ENCODE data around the gene RCAN2.

The RCAN2 gene

DNA sequence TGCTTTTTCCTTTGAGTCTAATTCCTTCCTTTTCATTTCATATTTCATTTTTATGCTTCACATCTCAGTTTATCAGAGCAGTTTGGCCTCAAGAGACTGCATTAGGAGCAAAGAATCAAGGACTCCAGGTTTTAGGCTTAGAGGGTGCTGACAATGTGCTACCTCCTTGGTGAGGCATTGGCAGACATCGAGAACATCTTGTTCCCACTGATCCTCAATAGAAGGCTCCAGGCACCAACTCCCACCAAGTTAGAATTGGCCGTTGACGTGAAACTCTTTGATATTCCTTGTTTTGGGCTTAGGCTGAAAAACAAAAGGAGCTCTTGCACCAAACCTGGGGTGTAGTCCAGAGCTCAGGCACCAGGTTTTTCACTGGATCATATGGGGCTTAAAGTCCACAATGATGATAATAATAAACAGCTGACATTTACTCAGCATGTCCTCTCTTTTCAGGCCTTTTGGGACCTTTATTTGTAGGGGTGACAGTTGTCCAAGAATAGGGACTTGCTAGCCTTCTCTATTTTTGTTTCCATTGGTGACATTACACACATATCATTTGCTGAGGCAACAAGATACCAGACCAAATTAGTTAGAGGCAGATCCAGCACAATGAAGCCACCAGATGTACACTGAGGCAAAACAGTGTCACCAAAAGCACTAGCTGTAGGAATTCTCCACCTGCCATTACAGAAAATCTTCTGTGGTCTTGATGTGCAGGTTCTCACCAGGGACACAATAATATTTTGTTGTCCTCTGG is 239.5 kb downstream of the RCAN2 start:
- no peak overlapping the region for H3K9ac ChIP-seq (ENCODE audit: low read depth in 1 of 2, low read length in 2 of 2)
- no peaks in the 10 kb centered on the region for H3K27me3 ChIP-seq (ENCODE audit: control insufficient read depth in 2 of 2, insufficient read depth in 2 of 2, low read length in 2 of 2)
- no peak overlapping the region for H3K27ac ChIP-seq (ENCODE audit: low read depth in 2 of 2, low read length in 2 of 2)

DNA sequence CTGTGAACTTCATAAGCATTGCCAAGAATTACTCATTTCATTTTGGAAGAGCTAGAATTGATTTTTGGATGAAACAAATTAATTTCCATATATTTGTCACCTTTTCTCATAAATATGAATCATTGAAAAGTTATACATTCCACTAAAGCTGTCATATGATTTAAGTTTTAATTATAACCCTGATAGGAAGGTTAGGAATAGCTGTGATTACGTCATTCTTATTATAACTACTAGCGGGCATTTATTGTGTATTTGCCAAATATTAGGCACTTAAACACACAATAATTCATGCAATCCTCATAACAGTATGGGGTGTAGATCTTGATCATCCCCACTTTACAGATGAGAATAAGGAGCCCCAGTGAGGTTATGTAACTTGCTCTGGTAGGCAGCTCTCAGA is 243.1 kb downstream of the RCAN2 start:
- Histone ChIP-seq H3K27me3 (ENCODE audit: control insufficient read depth in 2 of 2, insufficient read depth in 2 of 2, low read length in 2 of 2) (no peaks in the 10 kb centered on the region), H3K36me3 (ENCODE audit: control insufficient read depth in 2 of 2, insufficient read depth in 2 of 2, low read length in 2 of 2) (no peaks in the 10 kb centered on the region), H3K4me1 (ENCODE audit: control insufficient read depth in 2 of 2, insufficient read depth in 2 of 2, low read length in 2 of 2) (no peaks in the 10 kb centered on the region), H3K9me3 (ENCODE audit: control insufficient read depth in 2 of 2, low read length in 2 of 2) (no peaks in the 10 kb centered on the region), H3K9ac (ENCODE audit: low read depth in 1 of 2, low read length in 2 of 2) (no peak overlapping the region), H3K4me3 (ENCODE audit: low read length in 2 of 2) (no peak overlapping the region), H3K27ac (ENCODE audit: low read depth in 2 of 2, low read length in 2 of 2) (no peak overlapping the region)

More for the DNA sequence above, 239.5 kb downstream of the RCAN2 start:
- Histone ChIP-seq H3K9me3 (ENCODE audit: control insufficient read depth in 2 of 2, low read length in 2 of 2) (no peaks in the 10 kb centered on the region), H3K36me3 (ENCODE audit: control insufficient read depth in 2 of 2, insufficient read depth in 2 of 2, low read length in 2 of 2) (no peaks in the 10 kb centered on the region), H3K4me3 (ENCODE audit: low read length in 2 of 2) (no peak overlapping the region), H3K4me1 (ENCODE audit: control insufficient read depth in 2 of 2, insufficient read depth in 2 of 2, low read length in 2 of 2) (peaks cover 4 to 8% of the 10 kb centered on the region in 2 donors)

DNA sequence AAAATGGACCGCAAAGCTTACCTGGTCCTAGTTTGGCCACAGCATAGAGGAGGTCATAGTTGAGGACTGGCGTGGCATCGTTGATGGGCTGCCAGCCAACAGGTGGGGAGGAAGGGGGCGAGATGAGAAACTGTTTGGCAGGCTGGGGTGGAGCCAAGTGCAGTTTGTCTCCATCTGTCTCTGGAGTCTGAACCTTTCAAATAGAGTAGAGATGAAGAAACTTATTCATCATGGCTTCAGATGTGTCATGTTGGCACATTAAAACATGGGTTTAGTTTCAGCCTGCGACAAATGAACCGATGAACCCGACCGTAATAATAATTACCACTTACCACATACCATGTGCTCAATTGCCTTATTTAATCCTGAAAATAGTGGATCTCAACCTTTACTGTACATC is 244.5 kb downstream of the RCAN2 start:
- Histone ChIP-seq H3K27me3 (ENCODE audit: control insufficient read depth in 2 of 2, insufficient read depth in 2 of 2, low read length in 2 of 2) (no peaks in the 10 kb centered on the region), H3K9me3 (ENCODE audit: control insufficient read depth in 2 of 2, low read length in 2 of 2) (no peaks in the 10 kb centered on the region), H3K9ac (ENCODE audit: low read depth in 1 of 2, low read length in 2 of 2) (no peak overlapping the region), H3K27ac (ENCODE audit: low read depth in 2 of 2, low read length in 2 of 2) (no peak overlapping the region), H3K4me3 (ENCODE audit: low read length in 2 of 2) (no peak overlapping the region), H3K36me3 (ENCODE audit: control insufficient read depth in 2 of 2, insufficient read depth in 2 of 2, low read length in 2 of 2) (no peaks in the 10 kb centered on the region), H3K4me1 (ENCODE audit: control insufficient read depth in 2 of 2, insufficient read depth in 2 of 2, low read length in 2 of 2) (no peaks in the 10 kb centered on the region)

DNA sequence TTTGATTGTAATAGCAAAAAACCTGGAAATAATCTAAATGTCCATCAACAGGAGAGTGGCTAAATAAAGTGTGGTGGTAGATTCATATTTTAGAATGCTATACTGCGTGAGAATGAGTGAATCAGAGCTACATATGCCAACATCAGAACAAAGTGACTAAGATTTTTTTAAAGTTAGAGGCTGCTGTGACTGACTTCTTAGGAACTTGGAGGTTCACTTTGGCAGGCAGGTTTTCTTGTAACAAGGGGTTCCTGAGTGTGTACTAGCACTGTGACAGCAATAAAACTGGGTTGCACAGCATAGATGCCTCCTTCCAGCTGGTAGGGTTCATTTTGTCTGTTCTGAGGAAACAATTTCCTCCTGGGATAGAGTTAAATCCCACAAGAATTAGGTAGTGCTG is 245.2 kb downstream of the RCAN2 start:
- H3K9ac ChIP-seq (ENCODE audit: low read depth in 1 of 2, low read length in 2 of 2), result no peak overlapping the region

DNA sequence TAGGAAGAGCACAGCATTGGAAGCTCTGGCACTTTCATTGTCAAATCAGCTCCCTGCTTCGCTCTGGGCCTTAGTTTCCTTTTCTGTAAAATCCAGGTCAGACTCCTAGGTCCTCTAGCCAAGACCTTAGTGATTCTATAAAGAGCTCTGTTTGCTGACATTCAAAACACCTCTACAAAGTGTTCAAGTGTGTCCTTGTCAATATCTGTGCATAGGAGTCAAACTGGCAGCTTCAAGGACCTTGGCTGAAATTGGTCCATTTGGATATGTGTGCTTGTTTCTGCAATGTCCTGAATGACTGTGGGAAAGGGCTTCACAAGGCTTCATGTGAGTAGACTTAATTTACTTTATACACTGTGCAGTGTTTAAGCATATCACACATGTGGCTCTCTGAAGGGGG is 246.6 kb downstream of the RCAN2 start:
- H3K27ac ChIP-seq (ENCODE audit: low read depth in 2 of 2, low read length in 2 of 2), result no peak overlapping the region
- H3K4me1 ChIP-seq (ENCODE audit: control insufficient read depth in 2 of 2, insufficient read depth in 2 of 2, low read length in 2 of 2), result no peaks in the 10 kb centered on the region
- no peaks in the 10 kb centered on the region for H3K36me3 ChIP-seq (ENCODE audit: control insufficient read depth in 2 of 2, insufficient read depth in 2 of 2, low read length in 2 of 2)
- no peaks in the 10 kb centered on the region for H3K9me3 ChIP-seq (ENCODE audit: control insufficient read depth in 2 of 2, low read length in 2 of 2)
- no peaks in the 10 kb centered on the region for H3K27me3 ChIP-seq (ENCODE audit: control insufficient read depth in 2 of 2, insufficient read depth in 2 of 2, low read length in 2 of 2)
- no peak overlapping the region for H3K9ac ChIP-seq (ENCODE audit: low read depth in 1 of 2, low read length in 2 of 2)
- H3K4me3 ChIP-seq (ENCODE audit: low read length in 2 of 2), result no peak overlapping the region

More for the DNA sequence above, 245.2 kb downstream of the RCAN2 start:
- H3K27me3 ChIP-seq (ENCODE audit: control insufficient read depth in 2 of 2, insufficient read depth in 2 of 2, low read length in 2 of 2), result no peaks in the 10 kb centered on the region
- H3K27ac ChIP-seq (ENCODE audit: low read depth in 2 of 2, low read length in 2 of 2), result no peak overlapping the region
- H3K36me3 ChIP-seq (ENCODE audit: control insufficient read depth in 2 of 2, insufficient read depth in 2 of 2, low read length in 2 of 2), result no peaks in the 10 kb centered on the region
- H3K9me3 ChIP-seq (ENCODE audit: control insufficient read depth in 2 of 2, low read length in 2 of 2), result no peaks in the 10 kb centered on the region
- no peaks in the 10 kb centered on the region for H3K4me1 ChIP-seq (ENCODE audit: control insufficient read depth in 2 of 2, insufficient read depth in 2 of 2, low read length in 2 of 2)
- no peak overlapping the region for H3K4me3 ChIP-seq (ENCODE audit: low read length in 2 of 2)

DNA sequence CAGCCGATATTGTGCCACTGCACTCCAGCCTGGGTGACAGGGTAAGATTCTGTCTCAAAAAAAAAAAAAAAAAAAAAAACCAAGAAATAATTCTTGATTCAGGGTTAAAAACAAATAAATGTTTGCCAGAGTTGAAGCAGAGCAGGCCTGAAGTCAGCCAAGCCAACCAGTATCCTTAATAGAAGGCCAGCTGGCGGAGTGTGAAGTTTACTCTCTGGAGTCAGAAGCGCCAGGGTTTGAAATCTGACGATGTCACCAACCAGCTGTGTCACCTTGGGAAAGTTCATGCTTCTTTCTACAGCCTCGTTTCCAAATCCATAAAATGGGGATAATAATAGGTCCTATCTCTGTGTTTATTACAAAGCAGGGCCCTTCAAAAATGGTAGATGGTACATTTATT is 247.5 kb downstream of the RCAN2 start:
- Histone ChIP-seq H3K27me3 (ENCODE audit: control insufficient read depth in 2 of 2, insufficient read depth in 2 of 2, low read length in 2 of 2) (no peaks in the 10 kb centered on the region), H3K4me3 (ENCODE audit: low read length in 2 of 2) (no peak overlapping the region), H3K27ac (ENCODE audit: low read depth in 2 of 2, low read length in 2 of 2) (no peak overlapping the region), H3K4me1 (ENCODE audit: control insufficient read depth in 2 of 2, insufficient read depth in 2 of 2, low read length in 2 of 2) (no peaks in the 10 kb centered on the region), H3K36me3 (ENCODE audit: control insufficient read depth in 2 of 2, insufficient read depth in 2 of 2, low read length in 2 of 2) (no peaks in the 10 kb centered on the region), H3K9ac (ENCODE audit: low read depth in 1 of 2, low read length in 2 of 2) (no peak overlapping the region), H3K9me3 (ENCODE audit: control insufficient read depth in 2 of 2, low read length in 2 of 2) (no peaks in the 10 kb centered on the region)

DNA sequence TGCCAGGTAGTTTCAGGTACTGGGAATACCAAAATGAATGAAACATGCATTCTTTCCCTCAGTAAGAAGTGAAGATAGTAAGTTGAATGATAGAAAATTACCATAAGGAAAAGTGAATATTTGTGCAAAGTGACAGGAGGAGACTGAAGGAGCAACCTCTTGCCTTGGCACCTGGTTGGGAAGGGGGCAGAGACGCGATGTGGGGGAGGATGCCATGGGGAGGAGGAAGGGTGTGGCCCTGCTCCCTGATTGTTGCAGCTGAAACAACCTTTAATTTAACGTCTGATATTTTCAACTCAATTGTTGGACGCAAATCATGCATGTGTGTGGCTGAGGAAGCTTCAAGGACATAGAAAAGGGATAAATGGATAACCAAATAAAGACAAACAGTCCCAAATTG is 248.3 kb downstream of the RCAN2 start:
- Histone ChIP-seq H3K9ac (ENCODE audit: low read depth in 1 of 2, low read length in 2 of 2) (no peak overlapping the region), H3K36me3 (ENCODE audit: control insufficient read depth in 2 of 2, insufficient read depth in 2 of 2, low read length in 2 of 2) (no peaks in the 10 kb centered on the region), H3K4me3 (ENCODE audit: low read length in 2 of 2) (no peak overlapping the region), H3K4me1 (ENCODE audit: control insufficient read depth in 2 of 2, insufficient read depth in 2 of 2, low read length in 2 of 2) (no peaks in the 10 kb centered on the region), H3K27ac (ENCODE audit: low read depth in 2 of 2, low read length in 2 of 2) (no peak overlapping the region), H3K27me3 (ENCODE audit: control insufficient read depth in 2 of 2, insufficient read depth in 2 of 2, low read length in 2 of 2) (no peaks in the 10 kb centered on the region), H3K9me3 (ENCODE audit: control insufficient read depth in 2 of 2, low read length in 2 of 2) (no peaks in the 10 kb centered on the region)

DNA sequence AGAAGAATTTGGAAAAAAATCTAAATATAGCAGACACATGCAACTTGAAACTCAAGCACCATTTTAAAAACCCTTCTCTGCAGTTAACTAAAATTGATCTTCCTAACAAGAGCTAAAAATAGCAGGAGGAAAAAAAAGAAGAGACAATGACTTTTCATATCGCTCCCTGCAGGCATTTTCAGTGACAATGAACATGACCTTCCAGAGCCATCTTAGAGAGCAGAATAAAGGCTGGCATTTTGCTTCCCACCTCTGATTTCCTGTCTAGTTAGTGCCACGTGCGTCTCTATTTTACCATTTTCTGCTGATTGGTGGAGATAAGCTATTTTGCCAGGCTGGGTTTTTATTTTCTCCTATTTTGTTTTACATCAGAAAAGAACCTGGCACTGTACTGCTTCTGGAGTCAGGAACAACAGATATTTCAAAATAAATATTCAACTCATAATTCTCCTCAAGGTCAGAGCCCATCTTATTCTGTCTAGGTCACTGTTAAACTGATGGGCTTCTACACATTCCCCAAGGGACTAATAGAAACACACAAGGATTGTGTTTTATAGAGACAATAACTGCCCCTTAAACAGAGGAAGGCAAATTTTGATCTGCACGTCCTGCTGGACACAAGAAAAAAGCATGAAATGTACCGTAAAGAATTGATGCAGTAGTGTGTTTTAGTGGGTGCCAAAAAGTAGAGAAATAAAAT is 250.2 kb downstream of the RCAN2 start:
- Histone ChIP-seq H3K27me3 (ENCODE audit: control insufficient read depth in 2 of 2, insufficient read depth in 2 of 2, low read length in 2 of 2) (no peaks in the 10 kb centered on the region), H3K9me3 (ENCODE audit: control insufficient read depth in 2 of 2, low read length in 2 of 2) (no peaks in the 10 kb centered on the region), H3K4me3 (ENCODE audit: low read length in 2 of 2) (no peak overlapping the region), H3K27ac (ENCODE audit: low read depth in 2 of 2, low read length in 2 of 2) (no peak overlapping the region), H3K4me1 (ENCODE audit: control insufficient read depth in 2 of 2, insufficient read depth in 2 of 2, low read length in 2 of 2) (no peaks in the 10 kb centered on the region), H3K9ac (ENCODE audit: low read depth in 1 of 2, low read length in 2 of 2) (no peak overlapping the region), H3K36me3 (ENCODE audit: control insufficient read depth in 2 of 2, insufficient read depth in 2 of 2, low read length in 2 of 2) (no peaks in the 10 kb centered on the region)

DNA sequence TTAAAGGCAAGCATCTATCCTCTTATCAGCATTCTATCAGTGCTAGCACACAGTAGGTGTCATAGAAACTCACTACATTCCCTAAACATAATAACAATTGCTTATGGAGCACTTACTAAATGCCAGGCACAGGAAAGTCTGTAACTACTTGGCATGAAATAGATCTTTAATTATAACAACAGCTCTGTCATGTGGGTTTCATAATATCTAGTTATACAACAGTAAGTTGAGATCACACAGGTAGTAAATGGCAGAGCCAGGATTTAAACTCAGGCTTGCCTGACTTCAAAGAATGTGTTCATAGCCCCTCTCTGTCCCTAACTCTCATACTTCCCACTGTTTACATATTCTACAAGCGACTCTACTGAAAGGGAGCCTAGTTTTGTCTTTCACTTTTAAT is 254.5 kb downstream of the RCAN2 start:
- Histone ChIP-seq H3K4me1 (ENCODE audit: control insufficient read depth in 2 of 2, insufficient read depth in 2 of 2, low read length in 2 of 2) (no peaks in the 10 kb centered on the region), H3K9me3 (ENCODE audit: control insufficient read depth in 2 of 2, low read length in 2 of 2) (no peaks in the 10 kb centered on the region), H3K4me3 (ENCODE audit: low read length in 2 of 2) (no peak overlapping the region), H3K9ac (ENCODE audit: low read depth in 1 of 2, low read length in 2 of 2) (no peak overlapping the region), H3K27ac (ENCODE audit: low read depth in 2 of 2, low read length in 2 of 2) (no peak overlapping the region), H3K27me3 (ENCODE audit: control insufficient read depth in 2 of 2, insufficient read depth in 2 of 2, low read length in 2 of 2) (no peaks in the 10 kb centered on the region), H3K36me3 (ENCODE audit: control insufficient read depth in 2 of 2, insufficient read depth in 2 of 2, low read length in 2 of 2) (no peaks in the 10 kb centered on the region)

DNA sequence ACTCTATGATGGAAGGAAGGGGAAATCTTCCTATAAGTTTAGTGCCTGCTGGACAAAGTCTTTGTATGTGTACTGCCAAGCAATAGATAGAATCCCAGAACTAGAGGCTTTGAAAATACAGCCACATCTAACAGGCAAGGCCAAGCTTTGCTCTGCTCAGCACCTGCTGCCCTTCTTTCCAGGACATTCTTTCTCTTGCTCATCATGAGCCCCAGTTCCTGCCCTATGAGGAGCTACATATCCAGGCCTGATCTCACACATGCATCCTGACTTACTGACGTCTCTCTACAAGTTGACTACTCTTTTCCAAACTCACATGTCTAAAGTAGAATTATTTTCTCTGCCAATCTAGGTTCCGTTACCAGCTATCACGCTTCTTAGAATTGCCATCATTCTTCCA is 256.0 kb downstream of the RCAN2 start:
- no peaks in the 10 kb centered on the region for H3K36me3 ChIP-seq (ENCODE audit: control insufficient read depth in 2 of 2, insufficient read depth in 2 of 2, low read length in 2 of 2)
- H3K27me3 ChIP-seq (ENCODE audit: control insufficient read depth in 2 of 2, insufficient read depth in 2 of 2, low read length in 2 of 2), result no peaks in the 10 kb centered on the region
- no peak overlapping the region for H3K4me3 ChIP-seq (ENCODE audit: low read length in 2 of 2)
- H3K4me1 ChIP-seq (ENCODE audit: control insufficient read depth in 2 of 2, insufficient read depth in 2 of 2, low read length in 2 of 2), result no peaks in the 10 kb centered on the region
- no peak overlapping the region for H3K9ac ChIP-seq (ENCODE audit: low read depth in 1 of 2, low read length in 2 of 2)
- no peaks in the 10 kb centered on the region for H3K9me3 ChIP-seq (ENCODE audit: control insufficient read depth in 2 of 2, low read length in 2 of 2)
- no peak overlapping the region for H3K27ac ChIP-seq (ENCODE audit: low read depth in 2 of 2, low read length in 2 of 2)

Data from mucosa of rectum (tissue), 2 donors.